Esophagus muscularis mucosa (tissue), 4 donors: ENCODE data around the gene WDFY2. TPM values are rescaled to one million over a fixed set of nuclear protein-coding genes. Genes with fewer than 3 reads are reported as not detected.

Source experiments
- DNase-seq: peaks from one replicate; pipeline ENCODE4 v3.0.0-alpha.2; 2017; ENCODE audit errors: extremely low spot score
- H3K27ac ChIP-seq, 4 donors: fragments of 200-600 bp; sonication (generic); replicated peaks in 1 of 4; 1 replicate in 3 of 4; 2 replicates in 1 of 4; pipeline ENCODE4 v1.5.1; 2016 to 2019; ENCODE audit warnings: mild to moderate bottlenecking in 1 of 4
- H3K27me3 ChIP-seq, 4 donors: fragments of 200-600 bp; sonication (generic); one replicate each; pipeline versions ENCODE4 v1.5.1 to v1.6.0; 2016 to 2019
- H3K36me3 ChIP-seq, 4 donors: fragments of 200-600 bp; sonication (generic); one replicate each; pipeline ENCODE4 v1.5.1; 2016 to 2019
- H3K4me1 ChIP-seq, 4 donors: fragments of 200-600 bp; sonication (generic); one replicate each; pipeline ENCODE4 v1.5.1; 2016 to 2019
- H3K4me3 ChIP-seq, 4 donors: fragments of 200-600 bp; sonication (generic); 1 replicate in 2 of 4; 2 replicates in 2 of 4; pipeline ENCODE4 v1.5.1; 2016 to 2019; ENCODE audit warnings: mild to moderate bottlenecking in 4 of 4, moderate library complexity in 1 of 4
- H3K9me3 ChIP-seq, 4 donors: fragments of 200-600 bp; sonication (generic); 1 replicate in 3 of 4; 2 replicates in 1 of 4; pipeline ENCODE4 v1.5.1; 2016 to 2019
- CTCF ChIP-seq, 3 experiments: fragments of 200-600 bp in 2 of 3; fragments of 450-650 bp in 1 of 3; sonication (generic) in 2 of 3; IDR thresholded peaks; one replicate each; pipeline ENCODE4 v1.5.1; 2017 to 2019; ENCODE audit warnings: antibody characterized with exemption in 3 of 3, mild to moderate bottlenecking in 2 of 3, moderate library complexity in 1 of 3
- EP300 ChIP-seq: sonication (generic); formaldehyde crosslinking; IDR thresholded peaks from one replicate; pipeline ENCODE4 v1.6.1; 2017; ENCODE audit warnings: antibody characterized with exemption
- POLR2A ChIP-seq: fragments of 450-650 bp; IDR thresholded peaks from one replicate; pipeline ENCODE4 v1.6.1; 2017; ENCODE audit warnings: antibody characterized with exemption, moderate library complexity, mild to moderate bottlenecking, low read depth
- POLR2AphosphoS5 ChIP-seq, 2 donors: sonication (generic); formaldehyde crosslinking; IDR thresholded peaks; one replicate each; pipeline ENCODE4 v1.6.1; 2017; ENCODE audit warnings: antibody characterized with exemption in 2 of 2
- WGBS: methylation state at CpG from one replicate; pipeline ENCODE4 v1.1.5; 2018; 5-methylcytosine and 5-hydroxymethylcytosine counted together
- intact Hi-C: fragments of 100-400 bp; cut with DNase I; formaldehyde crosslinking; loops from one replicate; pipeline ENCODE4 v1.15.1; 2023
- total RNA-seq, 4 donors: library from RNA; depleted of rRNA; stranded (reverse); fragments of >200 nt; gene quantifications; one replicate each; pipeline versions ENCODE4 v1.1.0 to v1.2.1, GENCODE V29; 2016

Gene WDFY2
- total RNA-seq, 4 donors from 2014 or later: 4.7 to 8.7 (median 5.7) TPM

- TF ChIP-seq CTCF (IDR thresholded peaks at IDR 0.05): peak in 1 of 3 experiments; percentile 19
- peak; percentile 86 to 94 for TF ChIP-seq POLR2AphosphoS5 (IDR thresholded peaks at IDR 0.05)
- TF ChIP-seq POLR2A: peak; percentile 74
- no peak for TF ChIP-seq EP300
- peaks cover 0 to 8% (median 5%) of the 10 kb centered on the region in 4 donors for H3K36me3 ChIP-seq
- intact Hi-C loops: loop anchor here (5.0 kb wide), 2 partner anchors 351 to 581 kb away; partner anchors contain the start of genes FAM124A and INTS6
- peak within 1 kb of the TSS; percentile 98 to 100 (median 100) for H3K27ac ChIP-seq
- 0% methylated on average over 8 of the region's 91 CpGs for WGBS
- H3K4me3 ChIP-seq: peak within 1 kb of the TSS; percentile 75 to 88 (median 83)
- H3K27me3 ChIP-seq: no peaks in the 10 kb centered on the region
- no peaks in the 10 kb centered on the region for H3K9me3 ChIP-seq
- peaks cover 30 to 59% (median 54%) of the 10 kb centered on the region in 4 donors for H3K4me1 ChIP-seq
- peak; percentile 97 for DNase-seq
These were observed 219.4 kb downstream of the WDFY2 start, which contains the start of gene DHRS12 for GRCh38 chr13:51803422-51804294. Gene DHRS12, minus strand, starts transcription at chr13:51804163. Its CDS starts 4,504 bp downstream, at chr13:51799659.

- no peaks in the 10 kb centered on the region for H3K27me3 ChIP-seq
- 22% methylated on average over 29 of the region's 31 CpGs for WGBS
- DNase-seq: no peak
- H3K36me3 ChIP-seq: no peaks in the 10 kb centered on the region
- H3K4me3 ChIP-seq: peak overlapping the region; percentile 75 to 88 (median 83)
- no peaks in the 10 kb centered on the region for H3K9me3 ChIP-seq
- peak overlapping the region; percentile 98 to 100 (median 100) for H3K27ac ChIP-seq
- H3K4me1 ChIP-seq: peaks cover 30 to 59% (median 54%) of the 10 kb centered on the region in 4 donors
- no peak for TF ChIP-seq CTCF (IDR thresholded peaks at IDR 0.05)
- TF ChIP-seq EP300: no peak
- no peak for TF ChIP-seq POLR2A
- TF ChIP-seq POLR2AphosphoS5 (IDR thresholded peaks at IDR 0.05): no peak
- intact Hi-C loops: loop anchor here (5.0 kb wide), 2 partner anchors 352 to 582 kb away; partner anchors contain the start of genes FAM124A and INTS6
These were observed 220.3 kb downstream of the WDFY2 start for GRCh38 chr13:51804295-51805172.

GRCh38 chr13:51805313-51805712 lies 221.1 kb downstream of the WDFY2 start:
- TF ChIP-seq POLR2A (no peak), CTCF (IDR thresholded peaks at IDR 0.05) (no peak), EP300 (no peak), POLR2AphosphoS5 (IDR thresholded peaks at IDR 0.05) (no peak)
- H3K27ac ChIP-seq: peak overlapping the region; percentile 98 to 100 (median 100)
- H3K4me1 ChIP-seq: peaks cover 30 to 55% (median 49%) of the 10 kb centered on the region in 4 donors
- WGBS: 82% methylated on average over 4 of the region's 4 CpGs
- no peaks in the 10 kb centered on the region for H3K36me3 ChIP-seq
- no peaks in the 10 kb centered on the region for H3K27me3 ChIP-seq
- no peak for DNase-seq
- intact Hi-C loops: no loop called here
- H3K4me3 ChIP-seq: peak overlapping the region in 3 of 4 donors; percentile 75 to 86 (median 80)
- H3K9me3 ChIP-seq: no peaks in the 10 kb centered on the region

- Histone ChIP-seq H3K4me3 (no peak overlapping the region), H3K9me3 (no peaks in the 10 kb centered on the region), H3K27me3 (no peaks in the 10 kb centered on the region), H3K27ac (peak overlapping the region in 2 of 4 donors; percentile 100), H3K36me3 (no peaks in the 10 kb centered on the region), H3K4me1 (peaks cover 24 to 49% (median 43%) of the 10 kb centered on the region in 4 donors)
- DNase-seq: no peak
- intact Hi-C loops: no loop called here
- WGBS: 100% methylated on average over 2 of the region's 2 CpGs
- TF ChIP-seq CTCF (IDR thresholded peaks at IDR 0.05) (no peak), POLR2A (no peak), POLR2AphosphoS5 (IDR thresholded peaks at IDR 0.05) (no peak)
These were observed 221.7 kb downstream of the WDFY2 start for GRCh38 chr13:51805925-51806324.
